Thoracic aorta (tissue), 2 donors: Measurements from ENCODE around the gene AWAT1. TPM values are rescaled to one million over a fixed set of nuclear protein-coding genes. Genes with fewer than 3 reads are reported as not detected.

Experiments used
- ATAC-seq: fragments of 150-250 bp; one replicate; pipeline ENCODE4 v1.8.0; 2017; ENCODE audit warnings: low read depth; ENCODE audit not compliant: insufficient number of reproducible peaks, low FRiP score
- DNase-seq: peaks from one replicate; pipeline ENCODE4 v3.0.0-alpha.2; 2020; ENCODE audit warnings: low spot score
- H3K27ac ChIP-seq, 2 donors: fragments of 200-600 bp; sonication (generic); 1 replicate in 1 of 2; 2 replicates in 1 of 2; pipeline ENCODE4 v1.5.1; 2016; ENCODE audit warnings: mild to moderate bottlenecking in 2 of 2, moderate library complexity in 2 of 2
- H3K27me3 ChIP-seq: fragments of 200-600 bp; sonication (generic); replicated peaks from 2 replicates; pipeline ENCODE4 v1.6.0; 2016; ENCODE audit warnings: mild to moderate bottlenecking; ENCODE audit not compliant: insufficient read depth
- H3K36me3 ChIP-seq: fragments of 200-600 bp; sonication (generic); one replicate; pipeline ENCODE4 v1.5.1; 2016
- H3K4me1 ChIP-seq, 2 donors: fragments of 200-600 bp; sonication (generic); 1 replicate in 1 of 2; 2 replicates in 1 of 2; pipeline versions ENCODE4 v1.5.1 to v1.6.0; 2016; ENCODE audit warnings: low read depth in 2 of 2, mild to moderate bottlenecking in 1 of 2; ENCODE audit not compliant: control insufficient read depth in 1 of 2
- H3K4me3 ChIP-seq: fragments of 200-600 bp; sonication (generic); 2 replicates; pipeline ENCODE4 v1.5.1; 2016; ENCODE audit warnings: mild to moderate bottlenecking
- H3K9me3 ChIP-seq: fragments of 200-600 bp; sonication (generic); 2 replicates; pipeline ENCODE4 v1.5.1; 2016
- CTCF ChIP-seq: fragments of 200-600 bp; sonication (generic); IDR thresholded peaks from one replicate; pipeline ENCODE4 v1.5.1; 2019; ENCODE audit warnings: antibody characterized with exemption
- total RNA-seq, 2 donors: library from RNA; depleted of rRNA; stranded (reverse); fragments of >200 nt; gene quantifications; one replicate each; pipeline versions ENCODE4 v1.1.0 to v1.2.3, GENCODE V29; 2016

Gene AWAT1
- total RNA-seq, 2 donors from 2014 or later, result not detected

DNA sequence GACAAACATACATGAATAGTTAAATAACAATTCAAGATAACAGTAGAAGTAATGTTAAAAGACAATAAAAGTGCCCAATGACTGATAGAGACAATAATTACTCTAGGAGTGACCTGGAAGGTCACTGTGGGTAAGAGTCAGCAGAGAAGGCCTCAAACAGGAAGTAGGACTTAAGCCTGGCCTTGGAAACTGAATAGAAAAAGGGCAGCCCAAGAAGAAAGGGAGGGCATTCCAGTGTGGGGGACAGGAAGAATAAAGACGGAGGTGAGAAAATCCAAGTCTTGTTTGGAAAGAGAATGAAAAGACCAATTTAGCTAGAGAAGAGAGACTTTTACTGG lies 19.6 kb downstream of the AWAT1 start:
- no peak for ATAC-seq
- Histone ChIP-seq H3K27me3 (no peaks in the 10 kb centered on the region), H3K4me3 (no peak overlapping the region), H3K27ac (no peak overlapping the region), H3K4me1 (no peaks in the 10 kb centered on the region), H3K9me3 (no peaks in the 10 kb centered on the region), H3K36me3 (no peaks in the 10 kb centered on the region)
- no peak for DNase-seq
- no peak for TF ChIP-seq CTCF

DNA sequence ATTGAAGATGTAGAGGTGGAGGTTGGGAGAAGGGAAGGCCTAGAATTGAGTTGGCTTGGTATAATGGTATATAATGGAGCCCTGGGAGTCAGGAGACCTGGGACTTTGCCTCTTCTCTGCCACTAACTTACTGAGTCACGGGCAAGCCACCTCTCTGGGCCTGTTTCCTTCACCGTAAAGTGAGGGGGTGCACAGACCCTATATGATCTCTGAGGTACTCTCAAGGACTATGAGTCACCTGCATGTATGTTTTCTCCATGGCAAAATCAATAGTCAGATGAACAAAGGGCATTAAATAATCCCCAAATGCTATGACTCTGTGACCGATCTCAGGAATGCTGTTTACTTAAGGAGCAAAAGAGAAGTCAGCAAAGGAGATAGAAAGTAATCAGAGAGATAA lies 20.5 kb downstream of the AWAT1 start:
- TF ChIP-seq CTCF, result no peak
- no peak overlapping the region for H3K4me3 ChIP-seq
- no peak for ATAC-seq

GRCh38 chrX:70255452-70255851 lies 21.0 kb downstream of the AWAT1 start:
- Histone ChIP-seq H3K9me3 (no peaks in the 10 kb centered on the region), H3K4me1 (no peaks in the 10 kb centered on the region), H3K27me3 (no peaks in the 10 kb centered on the region), H3K4me3 (no peak overlapping the region), H3K27ac (no peak overlapping the region), H3K36me3 (no peaks in the 10 kb centered on the region)
- no peak for TF ChIP-seq CTCF
- no peak for ATAC-seq
- no peak for DNase-seq

More for the DNA sequence above, 20.5 kb downstream of the AWAT1 start:
- no peaks in the 10 kb centered on the region for H3K9me3 ChIP-seq
- H3K36me3 ChIP-seq, result no peaks in the 10 kb centered on the region
- H3K27me3 ChIP-seq, result no peaks in the 10 kb centered on the region
- H3K4me1 ChIP-seq, result no peaks in the 10 kb centered on the region
- DNase-seq, result no peak
- no peak overlapping the region for H3K27ac ChIP-seq

GRCh38 chrX:70257423-70258288 lies 23.2 kb downstream of the AWAT1 start:
- no peaks in the 10 kb centered on the region for H3K4me1 ChIP-seq
- no peak overlapping the region for H3K27ac ChIP-seq
- DNase-seq, result no peak
- TF ChIP-seq CTCF, result no peak
- no peaks in the 10 kb centered on the region for H3K27me3 ChIP-seq
- H3K36me3 ChIP-seq, result no peaks in the 10 kb centered on the region
- no peak overlapping the region for H3K4me3 ChIP-seq
- ATAC-seq, result no peak
- no peaks in the 10 kb centered on the region for H3K9me3 ChIP-seq

DNA sequence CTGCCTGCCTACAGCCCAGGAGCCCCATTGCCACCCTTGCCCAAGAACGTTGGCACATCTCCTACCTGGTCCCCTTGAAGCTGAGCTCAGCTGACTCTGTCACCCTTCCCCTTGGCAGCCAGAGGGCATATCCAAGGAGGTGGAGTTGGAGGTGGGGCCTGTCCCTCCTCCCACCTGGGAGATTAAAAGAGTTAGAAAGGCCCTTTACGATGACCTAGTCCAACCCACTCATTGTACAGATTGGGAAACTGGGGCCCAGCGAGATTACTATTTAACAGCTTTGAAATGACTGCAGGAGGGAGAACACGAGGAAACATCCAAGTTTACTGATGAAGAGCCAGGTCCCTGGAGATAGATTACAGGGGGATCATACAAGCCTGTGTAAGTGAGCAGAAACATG lies 25.6 kb downstream of the AWAT1 start, which contains the start of gene P2RY4:
P2RY4 (minus strand) TSS at position 101 of the 400 bp plus-strand sequence. CDS start 580 bp downstream, outside the sequence.
- no peak for DNase-seq

More for the DNA sequence above, 25.6 kb downstream of the AWAT1 start, which contains the start of gene P2RY4:
- TF ChIP-seq CTCF, result no peak
- H3K27ac ChIP-seq, result no peak within 1 kb of the TSS
- no peaks in the 10 kb centered on the region for H3K9me3 ChIP-seq
- no peaks in the 10 kb centered on the region for H3K36me3 ChIP-seq
- no peak for ATAC-seq
- no peaks in the 10 kb centered on the region for H3K4me1 ChIP-seq
- no peak within 1 kb of the TSS for H3K4me3 ChIP-seq
- H3K27me3 ChIP-seq, result no peaks in the 10 kb centered on the region
